ENCODE results near the gene LY6G6F. TPM values are rescaled to one million over a fixed set of nuclear protein-coding genes. Genes with fewer than 3 reads are reported as not detected.

LY6G6F gene
- polyA plus RNA-seq, 1 experiment = not detected

DNA sequence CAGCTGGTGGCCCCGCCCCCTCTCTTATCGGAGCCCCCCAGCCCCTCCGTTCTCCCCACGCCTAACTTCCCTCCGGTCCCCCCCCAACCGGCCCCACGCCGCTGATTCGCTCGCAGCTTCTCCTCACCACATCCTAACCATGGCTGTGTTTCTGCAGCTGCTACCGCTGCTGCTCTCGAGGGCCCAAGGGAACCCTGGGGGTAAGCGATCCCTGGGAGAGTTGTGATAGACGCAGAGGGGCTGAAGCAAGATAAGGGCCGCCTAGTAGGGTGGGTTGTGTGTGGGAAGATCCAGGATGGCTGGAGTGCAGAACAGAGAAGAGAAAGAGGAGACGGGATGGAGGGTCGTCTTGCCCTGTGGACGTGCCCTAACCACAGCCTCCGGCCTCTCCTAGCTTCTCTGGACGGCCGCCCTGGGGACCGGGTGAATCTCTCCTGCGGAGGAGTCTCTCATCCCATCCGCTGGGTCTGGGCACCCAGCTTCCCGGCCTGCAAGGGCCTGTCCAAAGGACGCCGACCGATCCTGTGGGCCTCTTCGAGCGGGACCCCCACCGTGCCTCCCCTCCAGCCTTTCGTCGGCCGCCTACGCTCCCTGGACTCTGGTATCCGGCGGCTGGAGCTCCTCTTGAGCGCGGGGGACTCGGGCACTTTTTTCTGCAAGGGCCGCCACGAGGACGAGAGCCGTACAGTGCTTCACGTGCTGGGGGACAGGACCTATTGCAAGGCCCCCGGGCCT lies 16.7 kb downstream of the LY6G6F start, which contains the start of gene MPIG6B:
TSS of gene MPIG6B (plus strand) at position 129 of the 735 bp plus-strand sequence. CDS start at position 140, 11 bp downstream.
- no peak within 1 kb of the TSS for H3K27ac ChIP-seq (ENCODE audit: low read depth, low read length)
- TF ChIP-seq CTCF (IDR thresholded peaks at IDR 0.05; ENCODE audit: low read depth, low read length) = no peak
- ChIA-PET CTCF (interaction anchor here (1.0 to 1.5 kb wide), 2 partner anchors 46 to 73 kb away, joined by 3 to 4 read pairs; no protein-coding TSS in a partner anchor), POLR2A (interaction anchor here (0.9 to 2.1 kb wide), 2 partner anchors 9 to 104 kb away, joined by 3 to 4 read pairs; partner anchors contain the start of gene HSPA1B)
- no peak for DNase-seq (ENCODE audit: low read depth, low spot score)
- no peak within 1 kb of the TSS for H3K4me3 ChIP-seq (ENCODE audit: low read depth, low read length)
- no peaks in the 10 kb centered on the region; the same call in 1 of the 2 replicates for H3K9me3 ChIP-seq (ENCODE audit: control insufficient read depth, insufficient read depth, low read length)
- H3K27me3 ChIP-seq (ENCODE audit: control insufficient read depth, insufficient read depth, low read length) = peaks cover 10% of the 10 kb centered on the region

DNA sequence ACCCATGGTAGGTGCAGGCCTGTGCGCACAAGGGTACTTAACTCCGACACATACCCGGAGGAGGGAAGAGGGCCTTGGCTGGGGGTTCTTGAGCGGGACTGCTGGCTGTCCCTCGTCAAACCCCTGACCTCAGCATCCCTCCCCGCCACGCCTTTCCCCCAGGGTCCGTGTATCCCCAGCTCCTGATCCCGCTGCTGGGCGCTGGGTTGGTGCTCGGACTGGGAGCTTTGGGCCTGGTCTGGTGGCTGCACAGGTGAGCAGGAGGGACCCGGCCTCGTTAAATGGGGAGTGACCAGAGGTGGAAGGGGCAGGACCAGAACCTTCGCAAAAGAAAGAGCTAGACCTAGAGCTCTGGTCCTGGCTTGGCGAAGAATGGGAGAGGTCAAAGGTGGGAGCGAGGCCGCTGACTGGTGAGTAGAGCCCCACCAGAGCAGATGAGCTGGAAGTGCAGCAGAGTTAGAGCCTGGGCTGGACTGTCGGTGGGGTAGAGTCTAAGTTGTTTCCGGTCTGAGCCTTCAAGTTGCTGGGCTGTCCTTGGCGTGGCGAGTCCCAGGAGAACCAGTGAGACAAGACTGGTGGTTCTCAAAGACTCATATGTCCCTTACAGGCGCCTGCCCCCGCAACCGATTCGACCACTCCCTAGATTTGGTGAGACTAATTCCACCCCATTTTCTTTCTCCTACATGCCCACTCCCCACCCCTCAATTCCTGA lies 17.5 kb downstream of the LY6G6F start:
- TF ChIP-seq CTCF (IDR thresholded peaks at IDR 0.05; ENCODE audit: low read depth, low read length) = no peak
- Histone ChIP-seq H3K27ac (ENCODE audit: low read depth, low read length) (no peak overlapping the region), H3K4me3 (ENCODE audit: low read depth, low read length) (no peak overlapping the region), H3K9me3 (ENCODE audit: control insufficient read depth, insufficient read depth, low read length) (no peaks in the 10 kb centered on the region; the same call in 1 of the 2 replicates), H3K27me3 (ENCODE audit: control insufficient read depth, insufficient read depth, low read length) (peaks cover 7% of the 10 kb centered on the region)
- CTCF ChIA-PET = interaction anchor here (1.0 to 1.5 kb wide), 2 partner anchors 46 to 72 kb away, joined by 3 to 4 read pairs; no protein-coding TSS in a partner anchor
- POLR2A ChIA-PET = interaction anchor here (0.7 to 2.1 kb wide), 4 partner anchors 10 to 140 kb away, joined by 3 to 5 read pairs (median 4); partner anchors contain the start of genes ABHD16A and HSPA1B
- no peak for DNase-seq (ENCODE audit: low read depth, low spot score)

- Histone ChIP-seq H3K27me3 (ENCODE audit: control insufficient read depth, insufficient read depth, low read length) (peaks cover 7% of the 10 kb centered on the region), H3K27ac (ENCODE audit: low read depth, low read length) (no peak overlapping the region), H3K9me3 (ENCODE audit: control insufficient read depth, insufficient read depth, low read length) (peaks cover 4% of the 10 kb centered on the region; the same call in 1 of the 2 replicates), H3K4me3 (ENCODE audit: low read depth, low read length) (no peak overlapping the region)
- no peak for DNase-seq (ENCODE audit: low read depth, low spot score)
- ChIA-PET POLR2A (interaction anchor here (1.6 to 2.1 kb wide), 2 partner anchors 22 to 102 kb away, joined by 4 to 5 read pairs; partner anchors contain the start of genes ABHD16A and HSPA1B), CTCF (no interaction called here)
- no peak for TF ChIP-seq CTCF (IDR thresholded peaks at IDR 0.05; ENCODE audit: low read depth, low read length)
Measured at GRCh38 chr6:31725502-31726350, 19.1 kb downstream of the LY6G6F start.

DNA sequence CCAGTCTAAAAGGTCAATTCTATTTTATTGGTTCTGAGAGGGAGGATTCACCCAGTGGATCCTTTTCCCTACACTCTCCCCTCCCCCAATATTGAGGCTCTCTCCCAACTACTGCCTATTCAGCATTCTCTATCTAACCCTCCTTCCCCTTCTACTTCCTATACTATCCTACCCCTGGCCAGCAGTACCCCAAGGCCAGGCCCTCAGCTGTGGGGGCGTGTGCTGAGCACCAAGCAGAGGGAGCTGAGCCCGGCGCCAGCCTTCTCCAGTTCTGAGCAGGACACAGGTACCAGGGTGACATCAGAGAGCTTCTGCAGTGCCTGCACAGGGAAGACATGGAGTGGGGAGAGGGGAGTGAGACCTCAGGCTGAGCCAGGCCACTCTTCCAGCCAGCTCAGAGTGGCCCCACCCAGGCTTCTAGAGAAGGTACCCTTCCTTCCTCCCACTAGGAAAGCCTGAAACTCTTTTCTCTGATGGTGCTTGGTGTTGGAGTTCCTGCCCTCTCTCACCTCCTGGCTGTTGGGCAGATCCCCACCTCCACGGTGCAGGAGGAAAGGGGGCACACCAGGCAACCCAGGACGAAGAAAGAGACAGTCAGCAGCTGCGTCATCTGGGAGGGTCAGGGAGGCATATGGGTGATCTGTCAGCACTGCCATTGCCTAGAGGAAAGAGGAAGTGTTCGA lies 20.5 kb downstream of the LY6G6F start:
- POLR2A ChIA-PET = no interaction called here
- CTCF ChIA-PET = no interaction called here

More for the DNA sequence above, 20.5 kb downstream of the LY6G6F start:
- Histone ChIP-seq H3K4me3 (ENCODE audit: low read depth, low read length) (no peak overlapping the region), H3K9me3 (ENCODE audit: control insufficient read depth, insufficient read depth, low read length) (peaks cover 4% of the 10 kb centered on the region; the same call in 1 of the 2 replicates), H3K27ac (ENCODE audit: low read depth, low read length) (no peak overlapping the region), H3K27me3 (ENCODE audit: control insufficient read depth, insufficient read depth, low read length) (no peaks in the 10 kb centered on the region)
- TF ChIP-seq CTCF (IDR thresholded peaks at IDR 0.05; ENCODE audit: low read depth, low read length) = no peak
- DNase-seq (ENCODE audit: low read depth, low spot score) = no peak
